ENCODE measurements around the gene OTP. TPM values are rescaled to one million over a fixed set of nuclear protein-coding genes. Genes with fewer than 3 reads are reported as not detected.

The OTP gene
- total RNA-seq, 1 donor from 2014 or later = 2.1 TPM

DNA sequence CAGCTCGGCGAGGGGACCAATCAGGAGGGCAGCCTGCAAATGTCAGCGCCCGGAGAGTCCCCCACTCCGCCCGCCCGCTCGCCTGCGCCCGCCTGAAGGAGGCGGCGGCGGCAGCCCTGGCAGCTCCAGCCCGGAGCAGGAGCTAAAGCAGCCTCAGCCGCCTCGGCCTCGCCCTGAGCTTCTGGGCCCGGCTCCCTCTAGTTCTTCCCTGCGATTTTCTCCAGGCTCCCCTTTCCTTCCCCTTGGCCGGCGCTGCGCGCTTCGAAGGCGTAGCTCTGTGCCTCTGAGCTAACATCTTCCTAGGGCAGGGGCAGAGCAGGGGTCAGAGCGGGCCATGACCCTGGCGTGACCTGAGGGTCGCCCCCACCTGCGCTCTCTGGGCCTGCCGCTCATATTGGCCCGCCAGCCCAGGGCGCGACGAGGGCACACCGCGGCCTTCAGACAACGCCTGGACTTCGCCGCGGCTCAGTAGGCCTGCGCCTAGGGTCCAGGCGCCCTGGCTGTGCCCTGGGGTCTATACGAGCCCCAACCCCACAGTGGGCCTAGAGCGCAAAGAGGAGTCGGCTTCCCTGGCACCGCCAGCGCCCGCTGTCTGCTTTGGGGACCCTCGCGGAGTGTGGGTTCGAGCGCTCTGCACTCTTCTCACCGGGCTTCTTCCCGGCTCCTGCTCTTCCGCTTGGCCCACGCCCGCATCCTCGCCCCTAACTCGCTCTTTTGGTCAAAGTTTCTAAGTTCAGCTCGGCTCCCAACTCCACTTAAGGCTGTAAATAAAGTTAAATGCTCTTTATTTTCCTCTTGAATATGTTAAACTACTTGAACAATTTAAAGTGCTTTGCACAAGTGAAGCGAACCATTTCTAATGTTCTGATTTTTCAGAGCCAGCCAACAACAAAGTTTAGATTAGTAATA lies 504 bp upstream of the OTP start:
- Mint-ChIP-seq H3K27me3 (ENCODE audit: low read depth) (peaks cover 99% of the 10 kb centered on the region), H3K9me3 (no peaks in the 10 kb centered on the region), H3K4me1 (peaks cover 37% of the 10 kb centered on the region), H3K36me3 (ENCODE audit: low read depth) (peaks cover 4% of the 10 kb centered on the region), H3K27ac (ENCODE audit: unreplicated experiment) (no peak overlapping the region), H3K4me3 (peak overlapping the region; percentile 2)
- DNase-seq (ENCODE audit: low read depth, low spot score) = no peak
- TF ChIP-seq, protein P1, sequence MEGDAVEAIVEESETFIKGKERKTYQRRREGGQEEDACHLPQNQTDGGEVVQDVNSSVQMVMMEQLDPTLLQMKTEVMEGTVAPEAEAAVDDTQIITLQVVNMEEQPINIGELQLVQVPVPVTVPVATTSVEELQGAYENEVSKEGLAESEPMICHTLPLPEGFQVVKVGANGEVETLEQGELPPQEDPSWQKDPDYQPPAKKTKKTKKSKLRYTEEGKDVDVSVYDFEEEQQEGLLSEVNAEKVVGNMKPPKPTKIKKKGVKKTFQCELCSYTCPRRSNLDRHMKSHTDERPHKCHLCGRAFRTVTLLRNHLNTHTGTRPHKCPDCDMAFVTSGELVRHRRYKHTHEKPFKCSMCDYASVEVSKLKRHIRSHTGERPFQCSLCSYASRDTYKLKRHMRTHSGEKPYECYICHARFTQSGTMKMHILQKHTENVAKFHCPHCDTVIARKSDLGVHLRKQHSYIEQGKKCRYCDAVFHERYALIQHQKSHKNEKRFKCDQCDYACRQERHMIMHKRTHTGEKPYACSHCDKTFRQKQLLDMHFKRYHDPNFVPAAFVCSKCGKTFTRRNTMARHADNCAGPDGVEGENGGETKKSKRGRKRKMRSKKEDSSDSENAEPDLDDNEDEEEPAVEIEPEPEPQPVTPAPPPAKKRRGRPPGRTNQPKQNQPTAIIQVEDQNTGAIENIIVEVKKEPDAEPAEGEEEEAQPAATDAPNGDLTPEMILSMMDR (conservative IDR thresholded peaks at IDR 0.05) = no peak

DNA sequence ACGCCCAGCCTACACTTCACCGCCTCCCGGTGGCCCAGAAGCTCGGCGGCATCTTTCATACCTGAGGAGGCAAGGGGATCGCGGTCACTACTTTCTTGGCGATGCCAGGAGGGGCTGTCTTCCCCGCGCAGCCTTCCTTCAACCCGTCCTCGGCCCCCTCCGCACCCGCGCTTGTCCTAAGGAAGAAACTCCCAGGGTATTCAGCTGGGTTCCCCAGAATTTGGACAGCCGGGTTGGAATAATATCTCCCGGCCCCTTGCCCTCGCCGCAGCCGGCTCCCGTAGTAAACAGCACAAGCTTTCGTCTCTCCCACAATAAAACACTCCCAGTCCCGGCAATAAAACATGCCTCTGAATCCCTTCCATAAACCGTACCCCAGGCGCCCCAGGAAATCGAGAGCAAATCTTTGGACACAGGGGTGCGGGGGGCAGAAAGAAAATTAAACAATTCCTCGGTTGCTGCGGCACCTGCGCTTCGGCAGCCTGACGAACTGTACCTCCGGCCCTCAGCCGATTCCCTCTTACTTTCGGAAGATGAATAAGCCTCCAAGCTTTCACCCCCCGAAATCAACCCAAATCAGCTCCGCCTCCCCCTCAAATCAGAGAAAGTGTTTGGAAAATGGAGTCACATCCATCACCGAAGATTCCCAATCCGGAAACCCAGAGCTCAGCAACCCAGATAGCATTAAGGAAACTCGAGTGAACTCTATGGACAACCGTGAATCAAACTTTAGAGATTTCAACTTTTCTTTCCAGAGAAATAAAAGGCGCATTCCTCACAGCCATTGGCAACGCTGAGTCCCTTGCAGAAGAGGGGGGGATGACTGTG lies 1.1 kb downstream of the OTP start:
- Mint-ChIP-seq H3K4me3 (peak overlapping the region; percentile 56), H3K27me3 (ENCODE audit: low read depth) (peaks cover 99% of the 10 kb centered on the region), H3K9me3 (no peaks in the 10 kb centered on the region), H3K36me3 (ENCODE audit: low read depth) (peaks cover 4% of the 10 kb centered on the region), H3K27ac (ENCODE audit: unreplicated experiment) (no peak overlapping the region), H3K4me1 (peaks cover 30% of the 10 kb centered on the region)
- DNase-seq (ENCODE audit: low read depth, low spot score) = no peak
- TF ChIP-seq, protein P1 (conservative IDR thresholded peaks at IDR 0.05) = no peak

DNA sequence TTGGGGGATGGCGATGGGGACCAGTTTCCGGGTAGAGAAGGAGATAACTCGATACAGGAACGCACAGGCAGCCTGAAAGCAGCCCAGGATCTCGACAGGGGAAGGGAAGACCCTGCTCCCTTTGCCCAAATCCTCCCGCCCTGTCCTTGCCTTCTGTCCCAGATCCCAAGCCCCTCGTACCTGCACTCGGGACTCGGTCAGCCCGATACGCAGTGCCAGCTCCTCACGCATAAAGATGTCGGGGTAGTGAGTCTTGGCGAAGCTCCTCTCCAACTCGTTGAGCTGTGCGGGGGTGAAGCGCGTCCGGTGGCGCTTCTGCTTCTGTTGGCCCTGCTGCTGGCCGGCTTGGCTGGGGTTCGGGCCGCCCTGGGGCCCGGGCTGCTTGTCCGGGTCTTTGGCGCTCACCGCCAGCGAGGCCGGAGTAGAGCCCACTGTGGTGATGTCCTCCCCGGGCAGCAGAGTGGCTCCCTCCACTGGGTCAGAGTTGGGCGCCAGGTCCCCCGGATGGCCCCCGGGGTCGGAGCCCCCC lies 1.8 kb downstream of the OTP start:
- no peak overlapping the region for H3K27ac Mint-ChIP-seq (ENCODE audit: unreplicated experiment)
- TF ChIP-seq, protein P1 (conservative IDR thresholded peaks at IDR 0.05) = no peak
- peaks cover 4% of the 10 kb centered on the region for H3K36me3 Mint-ChIP-seq (ENCODE audit: low read depth)
- peak overlapping the region; percentile 74 for H3K4me3 Mint-ChIP-seq
- peaks cover 99% of the 10 kb centered on the region for H3K27me3 Mint-ChIP-seq (ENCODE audit: low read depth)
- H3K9me3 Mint-ChIP-seq = no peaks in the 10 kb centered on the region
- DNase-seq (ENCODE audit: low read depth, low spot score) = no peak
- peaks cover 30% of the 10 kb centered on the region for H3K4me1 Mint-ChIP-seq

DNA sequence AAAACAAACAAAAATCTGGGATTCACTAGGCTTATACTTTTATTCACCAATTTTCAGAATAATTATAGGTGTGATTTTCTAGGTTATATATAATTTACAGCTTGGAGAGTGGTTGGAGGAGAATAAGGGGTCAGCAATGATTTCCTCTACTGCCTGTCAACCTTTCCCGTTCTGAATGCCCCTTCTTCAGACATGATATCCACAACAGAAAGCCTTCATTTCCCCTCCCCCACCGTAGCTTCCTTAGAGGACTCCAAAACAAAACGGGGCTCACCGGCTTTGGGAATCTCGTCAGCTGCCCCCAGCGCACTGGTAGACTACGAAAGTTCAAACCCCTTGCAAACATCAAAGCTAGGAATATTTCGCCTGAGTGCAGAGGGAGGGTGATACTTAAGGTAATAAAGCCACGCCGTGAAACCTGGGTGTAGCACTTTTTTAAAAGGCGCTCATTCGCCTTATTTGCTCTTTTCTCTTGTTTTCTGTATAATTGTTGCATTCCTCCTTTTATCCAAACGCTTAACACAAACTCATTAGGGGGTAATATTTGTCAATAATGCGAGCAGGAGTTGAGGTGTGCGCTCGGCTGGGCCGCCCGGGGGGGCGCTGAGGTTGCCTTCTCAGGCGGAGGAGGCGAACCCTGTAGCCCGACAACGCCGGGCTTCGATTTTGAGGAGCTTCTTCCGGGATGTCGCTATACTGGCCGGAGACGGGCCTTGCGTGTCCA lies 2.4 kb downstream of the OTP start:
- Mint-ChIP-seq H3K4me1 (peaks cover 28% of the 10 kb centered on the region), H3K36me3 (ENCODE audit: low read depth) (peaks cover 4% of the 10 kb centered on the region), H3K27ac (ENCODE audit: unreplicated experiment) (no peak overlapping the region), H3K9me3 (no peaks in the 10 kb centered on the region), H3K4me3 (peak overlapping the region; percentile 74), H3K27me3 (ENCODE audit: low read depth) (peaks cover 99% of the 10 kb centered on the region)
- DNase-seq (ENCODE audit: low read depth, low spot score) = no peak
- TF ChIP-seq, protein P1 (conservative IDR thresholded peaks at IDR 0.05) = no peak
